Ovary (tissue), 3 donors: ENCODE measurements around the gene SRP68.
"Not testable (repeated sequence)": the region's sequence is repeated elsewhere in the genome, so short reads cannot be mapped to it uniquely, and the experiment has no call there.

Experiments used
- EP300 ChIP-seq: sonication (generic); formaldehyde crosslinking; IDR thresholded peaks from one replicate; pipeline ENCODE4 v1.6.1; 2017; ENCODE audit warnings: antibody characterized with exemption
- POLR2A ChIP-seq: fragments of 450-650 bp; IDR thresholded peaks from one replicate; pipeline ENCODE4 v1.6.1; 2017; ENCODE audit warnings: antibody characterized with exemption, mild to moderate bottlenecking, moderate library complexity
- TF ChIP-seq, protein P1 (sequence below), 3 donors: fragments of 450-650 bp in 2 of 3; fragments of 200-600 bp in 1 of 3; IDR thresholded peaks; one replicate each; pipeline versions ENCODE4 v1.5.1 to v1.8.0; 2016 to 2022; ENCODE audit warnings: antibody characterized with exemption in 3 of 3, mild to moderate bottlenecking in 1 of 3
- donor health status: DM: no; HTN: no; CAD: no.

DNA sequence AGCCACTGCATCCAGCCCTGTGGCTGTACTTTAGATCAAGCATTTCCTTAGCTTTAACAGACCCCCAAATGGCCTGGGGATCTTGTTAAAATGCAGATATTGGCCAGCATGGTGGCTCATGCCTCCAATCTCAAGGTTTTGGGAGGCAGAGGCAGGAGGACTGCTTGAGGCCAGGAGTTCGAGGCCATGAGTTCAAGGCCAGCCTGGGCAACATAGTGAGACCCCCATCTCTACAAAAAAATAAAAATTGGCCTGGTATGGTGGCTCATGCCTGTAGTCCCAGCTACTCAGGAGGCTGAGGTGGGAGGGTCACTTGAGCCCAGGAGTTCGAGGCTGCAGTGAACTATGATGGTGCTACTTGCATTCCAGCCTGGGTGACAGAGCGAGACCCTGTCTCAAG, 29.4 kb downstream of the SRP68 start:
- TF ChIP-seq, protein P1, sequence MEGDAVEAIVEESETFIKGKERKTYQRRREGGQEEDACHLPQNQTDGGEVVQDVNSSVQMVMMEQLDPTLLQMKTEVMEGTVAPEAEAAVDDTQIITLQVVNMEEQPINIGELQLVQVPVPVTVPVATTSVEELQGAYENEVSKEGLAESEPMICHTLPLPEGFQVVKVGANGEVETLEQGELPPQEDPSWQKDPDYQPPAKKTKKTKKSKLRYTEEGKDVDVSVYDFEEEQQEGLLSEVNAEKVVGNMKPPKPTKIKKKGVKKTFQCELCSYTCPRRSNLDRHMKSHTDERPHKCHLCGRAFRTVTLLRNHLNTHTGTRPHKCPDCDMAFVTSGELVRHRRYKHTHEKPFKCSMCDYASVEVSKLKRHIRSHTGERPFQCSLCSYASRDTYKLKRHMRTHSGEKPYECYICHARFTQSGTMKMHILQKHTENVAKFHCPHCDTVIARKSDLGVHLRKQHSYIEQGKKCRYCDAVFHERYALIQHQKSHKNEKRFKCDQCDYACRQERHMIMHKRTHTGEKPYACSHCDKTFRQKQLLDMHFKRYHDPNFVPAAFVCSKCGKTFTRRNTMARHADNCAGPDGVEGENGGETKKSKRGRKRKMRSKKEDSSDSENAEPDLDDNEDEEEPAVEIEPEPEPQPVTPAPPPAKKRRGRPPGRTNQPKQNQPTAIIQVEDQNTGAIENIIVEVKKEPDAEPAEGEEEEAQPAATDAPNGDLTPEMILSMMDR (IDR thresholded peaks at IDR 0.05) = not testable (repeated sequence)
- TF ChIP-seq POLR2A, EP300: not testable (repeated sequence)
